Loucy (cell line): ENCODE measurements around the gene GPC3.

Source experiments
- H2AFZ ChIP-seq: fragments of 200-600 bp; sonication (generic); 2 replicates; pipeline ENCODE4 v1.6.0; 2016; ENCODE audit warnings: antibody characterized with exemption, mild to moderate bottlenecking, low read length, moderate library complexity
- H3F3A ChIP-seq: fragments of 200-600 bp; 2 replicates; pipeline ENCODE4 v1.6.0; 2016; ENCODE audit warnings: antibody characterized with exemption, low read depth, mild to moderate bottlenecking
- H3K27me3 ChIP-seq: fragments of 200-600 bp; sonication (generic); 2 replicates; pipeline ENCODE4 v1.6.1; 2014; ENCODE audit warnings: low read length, mild to moderate bottlenecking; ENCODE audit not compliant: insufficient read depth, poor library complexity, severe bottlenecking
- H3K36me3 ChIP-seq: fragments of 200-600 bp; sonication (generic); 2 replicates; pipeline ENCODE4 v1.6.1; 2016; ENCODE audit warnings: low read length; ENCODE audit not compliant: insufficient read depth
- H3K4me1 ChIP-seq: fragments of 200-600 bp; sonication (generic); 2 replicates; pipeline ENCODE4 v1.5.1; 2014; ENCODE audit warnings: low read length, mild to moderate bottlenecking; ENCODE audit not compliant: insufficient read depth, poor library complexity, severe bottlenecking
- H3K4me2 ChIP-seq: fragments of 200-600 bp; sonication (generic); 2 replicates; pipeline ENCODE4 v1.6.0; 2014; ENCODE audit warnings: antibody characterized with exemption, low read length, low read depth, mild to moderate bottlenecking; ENCODE audit not compliant: poor library complexity, severe bottlenecking
- H3K4me3 ChIP-seq: fragments of 200-600 bp; sonication (generic); 2 replicates; pipeline ENCODE4 v1.5.1; 2014; ENCODE audit warnings: low read length, mild to moderate bottlenecking, mixed read lengths; ENCODE audit not compliant: poor library complexity, severe bottlenecking
- H3K79me2 ChIP-seq: fragments of 200-600 bp; sonication (generic); 2 replicates; pipeline ENCODE4 v1.6.1; 2014; ENCODE audit warnings: low read length; ENCODE audit not compliant: insufficient read depth
- H3K9ac ChIP-seq: fragments of 200-600 bp; sonication (generic); 2 replicates; pipeline ENCODE4 v1.6.0; 2014; ENCODE audit warnings: mild to moderate bottlenecking, low read depth, low read length, moderate library complexity; ENCODE audit not compliant: poor library complexity, severe bottlenecking
- H3K9me2 ChIP-seq: fragments of 200-600 bp; sonication (generic); replicated peaks from 2 replicates; pipeline ENCODE4 v1.6.1; 2016; ENCODE audit warnings: low read depth, low read length, mixed read lengths
- H3K9me3 ChIP-seq: fragments of 200-600 bp; sonication (generic); 2 replicates; pipeline ENCODE4 v1.6.1; 2014; ENCODE audit warnings: mild to moderate bottlenecking, antibody characterized with exemption, low read length, low read depth; ENCODE audit not compliant: insufficient read depth
- H4K20me1 ChIP-seq: fragments of 200-600 bp; sonication (generic); 2 replicates; pipeline ENCODE4 v1.6.0; 2014; ENCODE audit warnings: antibody characterized with exemption, low read length, mild to moderate bottlenecking; ENCODE audit not compliant: insufficient read depth, poor library complexity, severe bottlenecking
- CTCF ChIP-seq: fragments of 200-600 bp; sonication (generic); conservative IDR thresholded peaks from 2 replicates; pipeline ENCODE4 v1.5.1; 2014; ENCODE audit warnings: mild to moderate bottlenecking, antibody characterized with exemption, low read length
- EZH2phosphoT487 ChIP-seq: fragments of 200-600 bp; IDR thresholded peaks from 2 replicates; pipeline ENCODE4 v1.6.1; 2018; ENCODE audit warnings: antibody characterized with exemption, mild to moderate bottlenecking, moderate library complexity, borderline replicate concordance

Gene GPC3

GRCh38 chrX:133947996-133948395, 37.4 kb downstream of the GPC3 start:
- no peaks in the 10 kb centered on the region for H3F3A ChIP-seq
- TF ChIP-seq CTCF, result no peak
- TF ChIP-seq EZH2phosphoT487, result no peak
- no peak overlapping the region for H2AFZ ChIP-seq
- no peaks in the 10 kb centered on the region for H3K9me3 ChIP-seq
- no peak overlapping the region for H3K9ac ChIP-seq
- H3K4me3 ChIP-seq, result no peak overlapping the region
- H3K4me1 ChIP-seq, result no peaks in the 10 kb centered on the region
- no peaks in the 10 kb centered on the region for H3K79me2 ChIP-seq
- H4K20me1 ChIP-seq, result no peaks in the 10 kb centered on the region
- H3K27me3 ChIP-seq, result no peaks in the 10 kb centered on the region
- no peaks in the 10 kb centered on the region for H3K36me3 ChIP-seq
- no peaks in the 10 kb centered on the region for H3K9me2 ChIP-seq
- H3K4me2 ChIP-seq, result no peak overlapping the region

- Histone ChIP-seq H3K9ac (no peak overlapping the region), H4K20me1 (no peaks in the 10 kb centered on the region), H3K9me3 (no peaks in the 10 kb centered on the region), H3K4me1 (no peaks in the 10 kb centered on the region), H2AFZ (no peak overlapping the region), H3K4me2 (no peak overlapping the region), H3K9me2 (no peaks in the 10 kb centered on the region), H3F3A (no peaks in the 10 kb centered on the region), H3K4me3 (no peak overlapping the region), H3K27me3 (no peaks in the 10 kb centered on the region), H3K36me3 (no peaks in the 10 kb centered on the region), H3K79me2 (no peaks in the 10 kb centered on the region)
- TF ChIP-seq EZH2phosphoT487 (no peak), CTCF (no peak)
Measured at GRCh38 chrX:133947022-133947421, 38.4 kb downstream of the GPC3 start.

GRCh38 chrX:133943507-133943906, 41.9 kb downstream of the GPC3 start:
- H3K4me1 ChIP-seq, result no peaks in the 10 kb centered on the region
- no peak overlapping the region for H3K4me3 ChIP-seq
- H3K9me3 ChIP-seq, result no peaks in the 10 kb centered on the region
- no peak for TF ChIP-seq CTCF
- TF ChIP-seq EZH2phosphoT487, result no peak
- H3K9me2 ChIP-seq, result no peaks in the 10 kb centered on the region
- H2AFZ ChIP-seq, result no peak overlapping the region
- no peaks in the 10 kb centered on the region for H3K27me3 ChIP-seq
- no peaks in the 10 kb centered on the region for H3K36me3 ChIP-seq
- H3K4me2 ChIP-seq, result no peak overlapping the region
- no peaks in the 10 kb centered on the region for H4K20me1 ChIP-seq
- H3K79me2 ChIP-seq, result no peaks in the 10 kb centered on the region
- no peak overlapping the region for H3K9ac ChIP-seq
- no peaks in the 10 kb centered on the region for H3F3A ChIP-seq
